ENCODE measurements around the gene PADI1.

PADI1 gene

GRCh38 chr1:17213148-17213781, 8.3 kb downstream of the PADI1 start:
- no peak for TF ChIP-seq CTCF (IDR thresholded peaks at IDR 0.05; ENCODE audit: low read depth, low read length)
- H3K27ac ChIP-seq = no peak overlapping the region
- DNase-seq = no peak
- no peaks in the 10 kb centered on the region for H3K27me3 ChIP-seq (ENCODE audit: insufficient read depth, low read depth, severe bottlenecking)
- H3K4me3 ChIP-seq (ENCODE audit: low read depth, low read length) = no peak overlapping the region
- H3K9me3 ChIP-seq (ENCODE audit: severe bottlenecking) = no peaks in the 10 kb centered on the region
- no peaks in the 10 kb centered on the region for H3K36me3 ChIP-seq

- Histone ChIP-seq H3K27ac (no peak overlapping the region), H3K27me3 (ENCODE audit: insufficient read depth, low read depth, severe bottlenecking) (no peaks in the 10 kb centered on the region), H3K9me3 (ENCODE audit: severe bottlenecking) (no peaks in the 10 kb centered on the region), H3K4me3 (ENCODE audit: low read depth, low read length) (no peak overlapping the region), H3K36me3 (no peaks in the 10 kb centered on the region)
- no peak for TF ChIP-seq CTCF (IDR thresholded peaks at IDR 0.05; ENCODE audit: low read depth, low read length)
- DNase-seq = no peak
Observed at GRCh38 chr1:17213782-17214148, 8.8 kb downstream of the PADI1 start.

GRCh38 chr1:17214876-17215544, 10.1 kb downstream of the PADI1 start:
- Histone ChIP-seq H3K4me3 (ENCODE audit: low read depth, low read length) (no peak overlapping the region), H3K9me3 (ENCODE audit: severe bottlenecking) (no peaks in the 10 kb centered on the region), H3K27ac (no peak overlapping the region), H3K27me3 (ENCODE audit: insufficient read depth, low read depth, severe bottlenecking) (no peaks in the 10 kb centered on the region), H3K36me3 (no peaks in the 10 kb centered on the region)
- no peak for TF ChIP-seq CTCF (IDR thresholded peaks at IDR 0.05; ENCODE audit: low read depth, low read length)
- no peak for DNase-seq

GRCh38 chr1:17215545-17215890, 10.6 kb downstream of the PADI1 start:
- no peak for DNase-seq
- H3K9me3 ChIP-seq (ENCODE audit: severe bottlenecking) = no peaks in the 10 kb centered on the region
- no peak for TF ChIP-seq CTCF (IDR thresholded peaks at IDR 0.05; ENCODE audit: low read depth, low read length)
- H3K27ac ChIP-seq = no peak overlapping the region
- no peak overlapping the region for H3K4me3 ChIP-seq (ENCODE audit: low read depth, low read length)
- no peaks in the 10 kb centered on the region for H3K27me3 ChIP-seq (ENCODE audit: insufficient read depth, low read depth, severe bottlenecking)
- H3K36me3 ChIP-seq = no peaks in the 10 kb centered on the region

- no peak overlapping the region for H3K27ac ChIP-seq
- H3K4me3 ChIP-seq (ENCODE audit: low read depth, low read length) = no peak overlapping the region
- no peaks in the 10 kb centered on the region for H3K36me3 ChIP-seq
- no peak for DNase-seq
- TF ChIP-seq CTCF (IDR thresholded peaks at IDR 0.05; ENCODE audit: low read depth, low read length) = no peak
- no peaks in the 10 kb centered on the region for H3K9me3 ChIP-seq (ENCODE audit: severe bottlenecking)
- no peaks in the 10 kb centered on the region for H3K27me3 ChIP-seq (ENCODE audit: insufficient read depth, low read depth, severe bottlenecking)
Observed at GRCh38 chr1:17216078-17216477, 11.2 kb downstream of the PADI1 start.

GRCh38 chr1:17217607-17218006, 12.7 kb downstream of the PADI1 start:
- TF ChIP-seq CTCF (IDR thresholded peaks at IDR 0.05; ENCODE audit: low read depth, low read length) = no peak
- Histone ChIP-seq H3K36me3 (no peaks in the 10 kb centered on the region), H3K9me3 (ENCODE audit: severe bottlenecking) (no peaks in the 10 kb centered on the region), H3K4me3 (ENCODE audit: low read depth, low read length) (no peak overlapping the region), H3K27me3 (ENCODE audit: insufficient read depth, low read depth, severe bottlenecking) (no peaks in the 10 kb centered on the region), H3K27ac (no peak overlapping the region)
- DNase-seq = no peak

All from WERI-Rb-1 (cell line).